ENCODE results near the gene SPATA13.
"Not testable (repeated sequence)": the region's sequence is repeated elsewhere in the genome, so short reads cannot be mapped to it uniquely, and the experiment has no call there.

Gene SPATA13

DNA sequence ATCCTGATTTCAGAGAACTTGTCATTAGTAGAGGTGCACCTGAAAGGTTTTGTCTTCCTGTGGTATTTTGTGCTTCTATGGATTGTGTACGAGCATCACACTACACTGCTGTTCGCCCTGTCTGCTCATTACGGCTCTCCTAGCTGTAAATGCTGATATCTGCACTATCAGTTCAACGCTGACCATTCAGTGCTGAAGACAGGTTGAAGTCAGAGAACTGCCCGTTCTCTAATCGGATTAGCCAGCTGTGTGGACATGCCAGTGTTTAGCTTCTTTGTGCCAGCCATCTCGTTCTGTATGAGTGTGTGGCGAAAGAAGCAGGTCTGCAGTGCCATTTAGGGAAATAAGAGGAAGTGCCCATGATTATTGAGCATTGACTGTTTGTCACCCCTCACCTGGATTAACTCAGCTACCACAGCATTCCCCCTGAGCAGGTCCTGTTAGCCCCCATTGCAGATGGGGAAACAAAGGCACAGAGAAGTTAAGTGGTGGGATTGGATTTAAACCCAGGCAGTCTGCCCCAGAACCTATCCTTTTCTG lies 127.3 kb downstream of the SPATA13 start:
- no peak for DNase-seq

DNA sequence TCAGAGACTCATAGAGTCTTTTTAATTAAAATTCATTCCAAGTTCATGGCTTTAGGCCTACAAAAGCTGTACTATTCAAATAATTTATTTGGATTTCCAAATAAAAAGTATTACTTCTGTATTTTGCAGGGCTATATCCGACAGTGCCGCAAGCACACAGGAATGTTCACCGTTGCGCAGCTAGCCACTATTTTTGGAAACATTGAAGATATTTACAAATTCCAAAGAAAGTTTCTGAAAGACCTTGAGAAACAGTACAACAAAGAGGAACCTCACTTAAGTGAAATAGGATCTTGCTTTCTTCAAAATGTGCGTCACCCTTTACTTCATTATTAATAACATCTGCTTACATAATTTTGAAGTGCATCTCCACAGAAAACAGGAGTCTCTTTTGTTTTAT lies 128.3 kb downstream of the SPATA13 start:
- DNase-seq: no peak

DNA sequence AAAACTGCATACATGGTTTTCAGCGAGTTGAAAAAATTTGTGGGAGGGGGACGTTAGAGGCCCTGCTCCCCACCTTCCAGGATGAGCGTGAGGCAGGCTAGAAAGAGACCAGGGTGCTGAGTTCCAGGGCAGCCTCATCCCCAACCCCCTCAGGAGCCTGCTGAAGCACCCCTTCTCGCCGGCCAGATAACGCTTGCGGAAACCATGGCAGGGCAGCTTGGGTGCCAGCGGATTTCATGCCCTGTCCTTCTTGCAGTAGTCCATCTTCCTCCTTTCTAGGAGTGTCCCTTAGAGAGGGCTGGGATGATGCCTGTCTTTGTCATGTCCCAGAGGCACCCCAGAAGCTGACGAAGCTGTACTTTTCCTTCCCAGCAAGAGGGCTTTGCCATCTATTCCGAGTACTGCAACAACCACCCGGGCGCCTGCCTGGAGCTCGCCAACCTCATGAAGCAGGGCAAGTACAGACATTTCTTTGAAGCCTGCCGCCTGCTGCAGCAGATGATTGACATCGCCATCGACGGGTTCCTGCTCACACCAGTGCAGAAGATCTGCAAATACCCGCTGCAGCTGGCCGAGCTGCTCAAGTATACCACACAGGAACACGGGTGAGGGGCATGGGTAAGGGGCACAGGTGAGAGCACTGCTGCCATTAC lies 129.9 kb downstream of the SPATA13 start:
- DNase-seq: no peak

DNA sequence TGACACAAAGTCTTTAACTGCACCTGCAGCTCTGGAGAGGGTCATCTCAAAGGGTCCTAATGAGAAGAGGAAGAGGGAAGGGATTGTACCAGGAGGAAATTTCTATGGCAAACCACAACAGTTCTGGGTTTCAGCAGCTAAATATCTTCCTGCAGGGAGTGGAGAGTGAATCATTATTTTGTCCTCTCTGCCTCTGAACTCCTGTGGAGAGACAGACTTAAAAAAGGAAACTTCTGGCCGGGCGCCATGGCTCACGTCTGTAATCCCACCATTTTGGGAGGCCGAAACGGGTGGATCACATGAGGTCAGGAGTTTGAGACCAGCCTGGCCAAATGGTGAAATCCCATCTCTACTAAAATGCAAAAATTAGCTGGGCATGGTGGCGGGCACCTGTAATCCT lies 132.0 kb downstream of the SPATA13 start:
- DNase-seq: no peak

DNA sequence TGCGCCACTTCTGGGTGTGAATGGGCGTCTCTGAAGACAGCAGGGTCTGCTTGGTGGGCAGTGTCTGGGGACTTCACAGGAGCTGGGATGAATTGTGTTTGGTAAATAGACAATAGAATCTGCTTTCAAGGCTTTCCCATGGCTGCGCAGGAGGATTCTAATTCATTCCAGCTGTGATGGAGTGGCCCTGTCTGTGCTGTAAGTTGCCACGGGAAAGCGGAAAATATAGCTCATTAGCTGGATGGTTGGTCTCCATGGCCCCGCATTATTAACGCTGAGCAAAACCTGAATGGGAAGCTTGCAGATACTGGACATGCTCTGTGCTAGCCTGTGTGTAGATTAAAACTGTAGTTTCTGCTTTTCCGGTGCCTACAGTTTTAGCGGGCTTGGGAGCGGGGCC lies 133.2 kb downstream of the SPATA13 start:
- DNase-seq: no peak

DNA sequence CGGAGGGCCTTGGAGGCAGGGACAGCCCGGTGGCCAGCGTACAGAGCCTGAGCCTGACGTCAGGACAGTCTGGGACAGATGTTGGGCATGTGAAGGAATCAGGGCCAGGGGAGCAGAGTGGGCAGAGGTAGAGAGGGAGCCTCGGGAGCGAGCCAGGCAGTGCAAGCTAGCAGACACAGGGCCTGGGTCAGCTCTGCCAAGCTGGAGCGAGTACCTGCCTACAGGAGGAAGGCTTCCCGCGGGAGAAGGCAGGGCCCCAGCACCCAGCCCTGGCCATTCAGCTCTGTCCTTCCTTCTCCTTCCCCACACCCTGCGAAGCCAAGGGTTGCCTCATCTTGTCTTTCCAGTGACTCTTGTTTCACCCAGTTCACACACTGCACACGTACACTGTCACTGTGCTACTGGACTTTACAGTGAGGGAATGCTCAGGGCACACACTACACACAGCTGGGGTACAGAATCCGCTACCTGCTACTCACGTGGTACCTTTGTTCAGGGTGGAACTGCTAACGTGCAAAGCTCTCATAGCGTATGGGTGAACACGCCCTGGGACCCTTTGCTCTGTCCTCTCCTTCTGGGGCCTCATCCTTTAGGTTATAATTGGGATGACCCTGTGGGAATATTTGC lies 139.1 kb downstream of the SPATA13 start:
- no peak for DNase-seq

DNA sequence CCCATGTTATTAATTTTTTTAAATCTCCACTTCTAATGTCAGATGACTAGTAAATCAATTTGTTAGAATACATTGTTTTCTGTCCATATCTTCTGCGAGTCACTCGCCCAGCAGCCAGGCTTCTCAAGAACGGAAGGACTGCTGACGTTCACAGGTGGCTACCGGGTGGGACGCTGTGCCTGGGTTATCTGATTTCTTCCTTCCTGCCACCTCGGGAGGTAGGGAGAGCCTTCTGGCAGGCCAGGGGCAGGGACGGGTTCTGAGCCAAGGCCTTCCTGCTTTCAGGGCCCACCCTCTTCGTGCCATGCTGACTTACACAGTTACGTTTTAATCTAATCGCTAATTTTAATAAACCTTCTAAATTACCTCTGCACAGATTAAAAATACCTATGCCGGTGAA lies 140.9 kb downstream of the SPATA13 start:
- DNase-seq: no peak

DNA sequence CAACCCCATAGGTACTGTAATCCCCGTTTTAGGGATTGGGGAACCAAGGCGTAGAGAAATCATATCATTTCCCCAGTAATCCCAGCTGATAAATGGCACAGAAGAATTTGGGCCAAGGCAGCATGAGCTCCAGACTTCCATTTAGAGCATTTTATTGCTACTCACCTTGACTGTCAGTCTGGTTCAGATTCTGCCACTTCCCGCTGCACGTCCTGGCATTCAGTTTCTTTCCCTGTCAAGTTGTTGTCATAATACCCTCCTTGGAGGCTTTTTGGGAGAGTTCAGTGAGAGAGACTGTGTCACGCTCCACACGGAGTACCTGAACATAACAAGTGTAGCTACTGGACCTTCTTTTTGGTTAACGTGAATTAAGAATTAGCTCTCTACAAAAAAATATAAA lies 141.4 kb downstream of the SPATA13 start:
- no peak for DNase-seq

DNA sequence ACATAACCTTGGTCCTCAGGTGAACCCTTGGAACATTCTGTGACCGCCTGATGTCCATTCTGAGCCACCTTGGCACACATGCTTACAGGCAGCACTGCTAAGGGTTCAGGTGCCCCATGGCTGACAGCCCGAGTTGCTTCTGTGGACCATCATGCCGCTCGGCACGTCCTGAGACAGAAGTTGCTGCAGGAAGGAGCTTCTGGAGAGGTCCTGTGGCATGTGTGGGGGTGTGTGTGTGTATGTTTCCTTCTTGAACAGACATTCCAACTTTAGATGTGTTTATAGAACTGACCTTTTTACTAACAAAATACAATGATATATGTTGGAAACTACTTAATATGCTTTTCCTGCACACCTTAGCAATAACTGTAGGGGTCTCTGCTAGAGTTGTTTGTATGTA lies 144.1 kb downstream of the SPATA13 start:
- no peak for DNase-seq

DNA sequence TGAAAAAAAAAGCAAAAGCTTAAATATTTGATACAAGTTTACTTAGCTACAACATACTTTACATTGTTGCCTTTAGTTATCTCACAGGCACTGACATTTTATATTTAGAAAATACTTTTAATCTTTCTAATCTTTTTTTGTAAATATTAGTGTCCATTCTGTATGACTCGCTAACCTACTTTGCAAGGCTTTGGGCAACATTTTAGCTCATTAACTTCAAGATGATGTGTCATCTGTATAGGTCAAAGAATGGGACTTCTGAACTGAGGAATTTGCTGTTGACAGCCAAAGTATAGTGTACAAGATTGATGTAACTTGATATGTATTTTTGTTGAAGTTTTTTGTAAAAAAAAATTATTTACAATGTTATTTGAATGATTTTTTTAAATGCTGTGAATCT lies 146.1 kb downstream of the SPATA13 start:
- no peak for DNase-seq

DNA sequence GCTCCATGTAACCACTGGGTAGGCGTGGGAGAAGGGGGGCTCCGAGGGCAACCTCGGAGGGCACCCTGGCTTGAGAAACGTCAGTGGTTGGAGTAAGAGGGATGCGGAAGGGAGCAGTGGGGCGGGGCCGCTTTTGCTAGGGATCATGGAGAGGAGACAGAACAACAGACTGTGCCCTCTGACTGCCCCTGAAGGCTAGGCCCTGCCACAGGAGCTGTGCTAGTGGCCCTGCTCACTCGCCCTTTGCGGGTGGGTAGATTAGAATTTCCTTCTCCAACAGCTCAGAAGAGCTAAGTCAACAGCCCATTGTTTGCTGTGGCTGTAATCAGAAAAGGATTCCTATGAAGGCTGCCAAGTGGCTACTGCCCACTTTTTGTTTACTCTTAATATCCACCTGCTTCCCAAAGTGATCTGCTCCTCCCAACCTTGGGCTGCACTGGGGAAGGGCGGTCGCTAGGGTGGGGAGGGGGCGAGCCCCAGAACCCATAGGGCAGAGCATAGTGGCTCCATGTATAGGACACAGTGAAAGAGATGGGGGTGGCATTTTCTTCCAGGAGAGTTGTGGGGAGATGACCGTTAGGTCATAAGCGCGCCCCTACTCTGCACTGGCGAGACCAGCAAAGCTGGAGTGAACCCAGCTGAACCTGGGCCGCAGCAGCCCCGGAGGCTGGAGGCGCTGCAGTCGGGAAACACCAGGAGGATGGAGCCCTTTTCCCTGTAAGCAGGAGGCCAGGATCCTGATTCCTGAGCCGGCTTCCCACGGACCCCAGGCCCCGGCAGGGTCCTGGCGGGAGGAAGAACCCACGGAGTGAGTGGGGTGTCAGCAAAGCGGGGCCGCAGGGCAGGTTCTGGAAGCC lies 146.9 kb downstream of the SPATA13 start:
- no peak for DNase-seq

DNA sequence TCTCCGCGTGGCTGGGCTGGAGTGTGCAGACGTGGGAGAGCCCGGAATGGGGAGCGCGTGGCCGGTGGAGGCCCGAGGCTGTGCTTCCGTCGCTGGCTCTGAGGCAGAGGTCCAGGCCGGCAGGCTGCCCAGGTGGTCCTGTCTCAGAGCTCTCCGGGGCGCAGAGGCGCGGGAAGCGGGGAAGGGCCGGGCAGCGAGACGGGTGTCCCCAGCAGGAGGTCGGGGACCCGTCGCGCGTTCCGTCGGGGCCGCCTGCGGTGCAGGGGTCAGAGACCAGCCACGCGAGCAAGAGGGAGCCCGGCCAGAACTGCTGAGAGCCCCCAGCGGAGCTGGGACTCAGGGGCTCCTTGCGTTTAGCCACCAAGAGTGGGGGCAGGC lies 147.5 kb downstream of the SPATA13 start:
- DNase-seq: no peak

DNA sequence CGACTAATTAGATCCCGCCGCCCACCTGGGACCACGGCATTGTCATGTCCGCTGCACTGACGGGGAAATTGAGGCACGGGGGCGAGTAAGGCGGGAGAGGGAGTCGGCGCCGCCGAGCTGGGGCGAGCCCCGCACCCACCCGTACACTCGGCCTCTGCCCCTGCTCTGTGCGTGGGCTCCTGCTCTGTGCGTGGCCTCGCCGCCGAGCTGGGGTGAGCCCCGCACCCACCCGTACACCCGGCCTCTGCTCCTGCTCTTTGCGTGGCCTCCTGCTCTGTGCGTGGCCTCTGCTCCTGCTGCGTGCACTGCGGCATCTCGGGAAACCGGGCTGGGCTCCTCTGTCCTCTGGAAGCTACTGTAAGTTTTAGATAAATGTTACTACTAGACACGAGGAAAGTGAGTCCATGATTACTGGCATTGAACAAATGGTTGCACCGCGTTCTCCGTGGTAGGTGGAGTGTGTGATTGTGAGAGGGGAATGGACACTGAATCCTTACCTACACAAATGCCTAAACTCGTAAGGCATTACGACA lies 148.0 kb downstream of the SPATA13 start:
- no peak for DNase-seq

DNA sequence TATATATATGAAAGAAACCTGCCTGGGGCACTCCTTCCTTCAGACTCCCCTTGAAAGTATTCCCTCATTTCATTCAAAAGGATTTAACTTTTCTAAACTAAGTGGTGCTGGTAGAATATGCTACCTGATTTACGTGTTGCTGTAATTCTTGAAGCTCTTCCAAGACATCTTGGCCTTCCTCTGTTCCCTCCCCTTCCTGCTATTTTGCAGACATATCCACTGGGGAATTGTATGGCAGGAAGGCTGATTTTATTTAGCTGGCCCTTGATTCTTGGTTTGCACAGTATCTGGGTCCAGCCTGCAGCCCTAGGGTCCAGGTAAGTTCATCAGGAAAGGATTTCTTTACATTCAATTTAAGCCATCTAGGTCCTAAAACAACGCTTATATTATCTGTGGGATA lies 148.8 kb downstream of the SPATA13 start, which contains the start of gene C1QTNF9:
TSS of gene C1QTNF9 (plus strand) at position 281 of the 400 bp plus-strand sequence. CDS start 6,424 bp downstream, outside the sequence.
- not testable (repeated sequence) for DNase-seq

DNA sequence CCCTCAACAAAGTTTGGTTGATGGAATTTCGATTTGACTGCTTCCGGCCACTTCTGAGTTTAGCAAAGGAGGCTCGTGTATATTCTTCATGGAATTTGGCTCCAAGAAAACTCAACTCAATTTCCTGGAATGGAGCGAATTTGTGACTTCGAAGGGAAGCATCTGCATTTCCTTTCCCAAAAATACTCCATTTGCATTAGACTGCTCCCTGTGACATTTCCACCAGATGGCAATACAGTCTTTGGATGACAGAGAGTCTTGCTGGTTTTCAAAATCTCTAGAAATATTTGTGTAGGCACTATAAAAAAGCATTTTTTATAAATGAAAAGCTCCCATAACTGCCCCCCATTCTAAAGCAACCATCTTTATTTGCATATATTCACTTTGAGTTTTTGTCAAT lies 152.9 kb downstream of the SPATA13 start:
- no peak for DNase-seq

DNA sequence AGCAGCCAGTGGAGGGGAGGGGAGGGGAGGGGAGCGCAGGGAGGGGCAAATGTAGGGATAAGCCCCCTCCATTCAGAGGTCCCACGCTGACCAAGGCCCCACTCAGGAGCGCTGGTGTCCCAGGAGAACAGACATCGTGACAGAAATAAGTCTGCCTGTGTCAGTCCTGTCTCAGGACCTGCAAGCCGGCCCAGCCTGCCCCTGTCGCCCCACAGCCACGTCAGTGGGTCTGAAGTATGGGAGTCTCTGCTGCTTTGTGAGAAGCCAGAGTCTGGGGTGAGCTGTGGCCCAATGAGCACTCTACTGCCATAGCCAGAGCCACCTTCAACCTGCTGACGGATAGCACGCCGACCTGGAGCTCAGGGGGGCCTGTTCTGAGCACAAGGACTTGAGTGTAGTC lies 157.3 kb downstream of the SPATA13 start:
- DNase-seq: not testable (repeated sequence)

DNA sequence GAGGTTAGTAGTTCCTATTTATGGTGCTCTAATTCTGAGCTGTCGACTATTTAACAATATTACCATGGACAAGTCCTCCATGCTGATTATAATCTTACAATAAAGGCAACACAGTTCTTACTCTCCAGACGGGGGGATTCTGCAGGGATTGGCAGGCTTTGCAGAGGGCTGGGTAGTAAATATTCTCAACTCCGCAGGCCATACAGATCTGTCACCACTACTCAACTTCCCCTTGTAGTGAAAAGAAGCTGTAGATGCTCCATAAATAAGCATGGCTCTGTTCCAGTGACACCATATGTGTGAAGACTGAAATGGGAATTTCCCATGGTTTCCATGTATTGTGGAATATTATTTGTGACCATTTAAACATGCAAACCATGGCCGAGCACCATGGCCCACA lies 158.4 kb downstream of the SPATA13 start:
- not testable (repeated sequence) for DNase-seq

DNA sequence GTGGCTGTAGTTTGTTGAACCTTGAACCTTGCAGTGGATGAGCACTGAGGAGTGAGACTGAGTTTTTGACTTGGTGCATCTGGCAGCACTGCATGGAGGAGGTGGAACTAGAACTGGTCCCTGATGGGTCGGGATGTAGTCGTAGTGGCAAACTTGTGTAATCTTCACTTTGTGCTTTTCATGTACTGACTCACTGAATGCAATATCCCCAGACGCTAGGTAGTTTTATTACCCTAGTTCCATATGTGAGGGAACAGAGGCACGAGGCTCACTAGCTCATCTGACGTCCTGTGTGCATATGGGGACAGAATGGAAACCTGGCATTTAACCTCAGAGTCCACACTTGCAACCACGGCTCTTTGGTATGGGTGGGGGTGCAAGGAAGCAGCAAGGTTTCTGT lies 159.1 kb downstream of the SPATA13 start:
- DNase-seq: not testable (repeated sequence)

DNA sequence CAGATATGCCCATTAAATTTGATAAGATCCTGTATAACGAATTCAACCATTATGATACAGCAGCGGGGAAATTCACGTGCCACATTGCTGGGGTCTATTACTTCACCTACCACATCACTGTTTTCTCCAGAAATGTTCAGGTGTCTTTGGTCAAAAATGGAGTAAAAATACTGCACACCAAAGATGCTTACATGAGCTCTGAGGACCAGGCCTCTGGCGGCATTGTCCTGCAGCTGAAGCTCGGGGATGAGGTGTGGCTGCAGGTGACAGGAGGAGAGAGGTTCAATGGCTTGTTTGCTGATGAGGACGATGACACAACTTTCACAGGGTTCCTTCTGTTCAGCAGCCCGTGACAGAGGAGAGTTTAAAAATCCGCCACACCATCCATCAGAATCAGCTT lies 160.9 kb downstream of the SPATA13 start:
- DNase-seq: not testable (repeated sequence)

DNA sequence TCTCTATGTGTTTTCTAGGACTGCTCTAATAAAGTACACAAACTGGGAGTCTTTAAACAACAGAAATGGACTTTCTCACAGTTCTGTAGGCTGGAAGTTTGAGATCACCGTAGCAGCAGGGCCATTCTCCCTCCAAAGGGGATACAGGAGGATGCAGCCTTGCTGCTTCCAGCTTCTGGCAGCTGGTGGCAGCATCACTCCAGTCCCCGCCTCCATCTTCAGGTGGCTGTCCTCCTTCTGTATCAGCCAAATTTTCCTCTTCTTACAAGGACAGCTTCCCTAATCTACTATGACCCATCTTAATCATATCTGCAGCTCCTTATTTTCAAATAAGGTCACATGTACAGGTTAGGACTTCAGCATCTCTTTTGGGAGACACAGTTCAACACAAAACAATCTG lies 161.9 kb downstream of the SPATA13 start:
- not testable (repeated sequence) for DNase-seq

DNA sequence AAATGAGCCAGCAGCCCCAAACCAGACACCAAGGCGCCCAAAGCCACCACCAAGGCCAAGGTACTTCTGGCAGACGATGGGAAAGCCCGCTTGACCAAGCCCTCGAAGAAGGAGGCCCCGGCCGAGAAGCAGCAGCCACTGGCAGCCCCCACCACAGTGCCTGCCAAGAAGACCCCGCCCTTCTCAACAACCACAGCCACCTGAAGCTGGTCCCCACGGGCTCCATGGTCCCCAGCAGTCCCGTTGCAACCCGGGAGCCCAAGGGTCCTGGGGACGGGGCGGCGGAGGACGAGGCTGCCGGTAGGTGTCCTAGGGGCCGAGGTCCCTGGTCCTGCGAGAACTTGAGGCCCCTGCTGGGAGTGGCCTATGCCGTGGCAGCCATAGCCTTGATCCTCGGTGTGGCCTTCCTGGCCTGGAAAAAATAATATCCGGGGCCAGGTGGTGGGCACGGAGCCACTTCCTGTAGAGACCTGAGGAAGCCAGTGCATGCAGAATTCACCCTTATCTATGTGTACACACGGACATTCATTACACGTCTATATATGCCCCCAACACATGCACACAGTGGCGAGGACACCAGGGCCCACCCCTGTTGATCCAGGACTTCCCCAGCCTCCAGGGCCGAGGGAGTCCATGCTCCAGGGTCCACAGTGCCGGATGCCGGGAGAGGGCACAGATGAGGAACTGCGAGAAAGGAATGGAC lies 162.7 kb downstream of the SPATA13 start:
- DNase-seq: no peak

DNA sequence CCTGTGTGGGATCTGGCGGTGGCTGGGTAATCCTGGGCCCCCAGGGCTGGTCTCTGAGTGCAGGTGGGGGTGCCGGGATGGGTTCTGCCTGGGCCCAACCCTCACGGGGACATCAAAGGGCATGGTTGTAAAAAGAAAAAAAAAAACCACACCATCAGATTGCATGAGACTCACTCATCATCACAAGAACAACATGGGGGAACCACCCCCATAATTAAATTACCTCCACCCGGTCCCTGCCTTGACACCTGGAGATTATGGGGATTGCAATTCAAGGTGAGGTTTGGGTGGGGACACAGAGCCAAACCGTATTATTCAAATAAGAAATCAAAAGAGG lies 163.2 kb downstream of the SPATA13 start:
- DNase-seq: no peak

DNA sequence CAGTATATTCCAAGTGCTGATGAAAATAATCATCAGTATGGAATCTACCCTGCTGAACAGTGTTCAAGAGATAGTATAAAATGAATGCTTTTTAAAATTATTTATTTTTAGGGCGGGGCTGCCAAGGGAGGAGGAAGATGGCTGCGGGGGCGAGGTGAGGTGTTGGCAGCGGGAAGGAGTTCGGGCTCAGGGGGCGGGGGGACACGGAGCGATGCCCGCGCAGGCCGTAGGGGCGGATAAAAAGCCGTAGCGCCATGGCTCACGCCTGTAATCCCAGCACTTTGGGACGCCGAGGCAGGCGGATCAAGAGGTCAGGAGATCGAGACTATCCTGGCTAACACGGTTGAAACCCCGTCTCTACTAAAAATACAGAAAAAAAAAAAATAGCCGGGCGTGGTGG lies 167.1 kb downstream of the SPATA13 start:
- DNase-seq: not testable (repeated sequence)

Data from GDM1 (cell line).